ENCODE measurements around the gene ALKBH7.
"Not testable (repeated sequence)": the region's sequence is repeated elsewhere in the genome, so short reads cannot be mapped to it uniquely, and the experiment has no call there.

ALKBH7 gene

GRCh38 chr19:6400062-6400944, 27.7 kb downstream of the ALKBH7 start:
- not testable (repeated sequence) for DNase-seq (ENCODE audit: low read depth)

DNA sequence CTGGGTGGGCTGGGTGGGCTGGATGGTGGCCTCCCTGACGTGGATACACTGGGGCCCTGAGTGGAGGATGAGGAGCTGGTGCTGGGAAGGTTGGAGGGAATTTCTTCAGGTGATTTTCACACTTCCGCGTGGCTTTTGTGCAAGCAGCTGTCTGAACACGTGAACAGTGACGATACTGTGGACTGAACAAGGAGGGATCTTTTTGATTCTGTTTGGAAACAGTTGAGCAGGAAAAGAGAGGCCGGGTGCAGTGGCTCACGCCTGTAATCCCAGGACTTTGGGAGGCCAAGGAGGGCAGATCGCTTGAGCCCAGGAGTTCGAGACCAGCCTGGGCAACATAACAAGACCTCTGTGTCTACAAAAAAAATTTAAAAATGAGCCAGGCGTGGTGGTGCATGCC, 29.5 kb downstream of the ALKBH7 start:
- DNase-seq (ENCODE audit: low read depth): no peak

GRCh38 chr19:6402837-6403608, 30.4 kb downstream of the ALKBH7 start:
- no peak for DNase-seq (ENCODE audit: low read depth)

DNA sequence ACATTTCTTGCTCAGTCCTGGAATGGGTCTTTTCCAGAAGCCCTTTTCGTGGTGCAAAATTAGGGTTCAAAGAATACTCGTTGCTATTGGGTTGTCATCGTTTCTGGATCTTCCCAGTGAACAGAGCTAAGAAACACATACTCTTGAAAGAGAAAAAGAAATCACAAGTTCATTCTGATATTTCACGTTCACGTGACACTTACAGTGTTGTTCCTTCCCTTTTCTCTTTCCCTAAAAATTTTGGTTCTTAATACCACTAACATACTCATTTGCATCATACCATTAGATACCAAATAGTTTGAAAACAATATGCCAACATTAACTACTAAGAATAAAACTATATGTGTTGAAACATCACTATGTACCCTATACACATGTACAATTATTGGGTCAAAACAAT, 33.8 kb downstream of the ALKBH7 start:
- no peak for DNase-seq (ENCODE audit: low read depth)

GRCh38 chr19:6409346-6409745, 36.8 kb downstream of the ALKBH7 start:
- DNase-seq (ENCODE audit: low read depth): no peak

GRCh38 chr19:6412061-6412446, 39.5 kb downstream of the ALKBH7 start:
- no peak for DNase-seq (ENCODE audit: low read depth)

DNA sequence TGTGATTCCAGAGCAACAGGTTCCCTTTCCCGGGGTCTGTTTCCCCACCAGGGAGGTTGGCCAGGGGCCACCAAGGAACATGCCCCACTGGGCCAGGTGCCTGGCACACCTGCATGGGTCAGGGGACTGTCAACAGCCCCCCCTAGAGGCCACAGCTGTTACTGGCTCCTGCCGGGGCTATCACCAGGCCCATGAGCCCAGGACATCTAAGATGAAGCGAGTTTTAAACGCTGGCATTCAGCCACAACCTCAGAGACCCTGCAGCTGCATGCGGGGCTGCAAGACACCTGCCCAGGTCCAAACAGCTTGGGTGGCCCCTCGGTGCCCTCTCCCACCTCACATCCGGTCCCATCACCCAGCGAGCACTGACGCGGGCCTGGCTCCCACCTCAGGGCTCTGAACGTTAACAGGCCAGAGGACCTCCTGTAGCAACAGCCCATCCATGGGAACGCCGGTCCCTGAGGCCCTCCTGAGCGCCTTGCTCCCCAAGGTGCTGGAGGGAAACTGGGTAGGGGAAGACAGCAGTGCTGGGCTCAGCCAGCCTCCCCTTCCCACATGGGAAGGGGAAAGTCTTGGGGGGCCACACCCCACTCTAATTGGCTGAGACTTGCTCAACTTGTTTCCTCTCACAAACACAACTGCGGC, 40.0 kb downstream of the ALKBH7 start:
- DNase-seq (ENCODE audit: low read depth): no peak

DNA sequence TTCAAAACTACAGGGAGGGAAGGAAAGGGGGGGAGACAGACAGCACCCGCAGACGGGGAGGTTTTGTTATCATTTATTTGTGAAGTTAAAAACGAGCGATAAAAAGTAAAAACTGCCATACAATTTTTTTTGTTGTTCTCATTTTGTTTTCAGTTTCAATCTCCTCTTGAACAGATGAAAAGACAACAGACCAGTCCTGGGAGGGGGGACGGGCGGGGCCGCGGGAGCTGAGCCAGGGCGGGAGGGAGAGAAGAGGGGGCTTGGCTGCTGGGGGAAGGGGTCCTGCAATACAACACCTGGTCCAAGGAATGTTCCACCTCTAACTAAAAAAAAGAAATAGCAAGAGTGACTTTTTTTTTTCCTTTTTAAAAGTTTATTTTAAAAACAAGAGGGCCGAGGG, 40.7 kb downstream of the ALKBH7 start:
- DNase-seq (ENCODE audit: low read depth): no peak

DNA sequence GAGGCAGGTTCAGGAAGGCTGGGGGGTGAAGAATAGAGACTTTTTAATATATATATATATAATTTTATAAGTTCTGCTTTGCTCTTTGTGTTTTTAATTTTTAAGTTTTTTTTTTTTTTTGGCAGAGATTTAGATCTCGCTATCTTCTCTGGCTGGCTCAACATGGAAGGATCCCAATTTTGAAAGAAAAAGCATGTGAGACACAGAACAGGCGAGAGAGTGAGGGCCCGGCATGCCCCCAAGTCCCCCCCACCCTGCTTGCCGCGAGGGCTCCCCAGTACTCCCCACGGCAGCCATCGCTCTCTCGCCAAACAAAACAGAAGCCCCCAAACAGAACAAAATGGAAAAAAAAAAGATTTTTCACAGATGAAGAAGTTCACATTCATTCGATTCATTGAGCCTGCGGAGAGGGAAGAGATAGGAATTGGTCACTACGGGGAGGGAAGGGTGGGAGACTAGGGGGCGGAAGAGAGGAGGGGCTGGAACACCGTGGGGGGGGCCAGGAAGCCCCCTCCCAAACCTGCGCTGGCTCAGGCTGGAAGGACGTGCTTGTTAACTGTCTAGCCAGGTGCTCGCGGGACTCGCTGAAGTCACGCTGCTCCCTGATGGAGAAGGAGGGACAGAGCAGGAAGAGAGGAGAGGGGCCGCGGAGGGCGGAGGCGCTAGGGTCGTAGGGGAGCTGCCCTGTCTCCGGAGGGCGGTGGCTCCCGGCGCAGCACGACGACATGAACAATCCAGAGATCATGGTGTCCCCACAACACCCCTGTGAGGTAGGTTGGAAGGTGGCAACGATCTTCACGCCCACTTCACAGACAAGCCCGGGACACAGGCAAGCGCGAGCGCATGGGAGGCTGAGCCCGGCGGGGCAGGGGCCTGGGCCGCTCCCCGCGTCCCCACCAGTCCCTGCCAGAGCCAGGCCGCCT, 41.4 kb downstream of the ALKBH7 start:
- DNase-seq (ENCODE audit: low read depth): no peak

DNA sequence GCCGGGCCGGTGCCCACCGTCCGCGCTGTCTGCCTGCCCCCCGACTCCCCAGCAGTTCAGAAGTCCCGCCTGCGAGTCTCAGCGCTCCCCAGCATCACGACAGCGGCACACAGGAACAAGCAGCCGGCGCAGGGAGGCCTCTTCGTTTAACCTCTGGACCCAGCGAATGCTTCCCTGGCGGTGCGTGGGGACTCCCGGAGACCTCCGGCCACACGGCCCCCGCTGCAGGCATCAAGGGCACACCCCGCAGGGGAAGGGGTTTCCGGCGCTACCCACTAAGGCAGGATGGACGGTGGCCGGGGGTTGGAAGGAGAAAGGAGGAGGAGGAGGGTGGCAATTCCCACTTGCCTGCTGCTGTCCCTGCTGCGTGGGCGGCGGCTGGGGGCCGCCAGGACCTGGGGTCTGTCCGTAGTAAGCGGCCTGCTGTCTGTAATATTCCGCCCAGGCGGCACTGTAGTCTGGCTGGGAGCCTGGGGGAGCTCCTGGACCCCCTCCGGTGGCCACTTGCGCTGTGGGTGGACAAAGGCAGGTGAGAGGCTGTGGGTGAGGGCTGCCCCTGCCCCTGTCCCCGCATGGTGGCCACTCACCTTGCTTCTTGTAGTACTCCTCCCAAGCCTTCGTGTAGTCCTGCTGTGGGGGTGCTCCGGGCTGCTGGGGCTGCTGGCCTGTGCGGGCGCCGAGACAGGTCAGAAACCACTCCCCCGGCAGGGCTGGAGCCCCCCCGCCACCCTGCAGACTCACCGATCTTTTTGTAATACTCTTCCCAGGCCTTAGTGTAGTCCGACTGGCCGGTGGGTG, 42.4 kb downstream of the ALKBH7 start:
- DNase-seq (ENCODE audit: low read depth): no peak

GRCh38 chr19:6415591-6416190, 43.1 kb downstream of the ALKBH7 start:
- no peak for DNase-seq (ENCODE audit: low read depth)

DNA sequence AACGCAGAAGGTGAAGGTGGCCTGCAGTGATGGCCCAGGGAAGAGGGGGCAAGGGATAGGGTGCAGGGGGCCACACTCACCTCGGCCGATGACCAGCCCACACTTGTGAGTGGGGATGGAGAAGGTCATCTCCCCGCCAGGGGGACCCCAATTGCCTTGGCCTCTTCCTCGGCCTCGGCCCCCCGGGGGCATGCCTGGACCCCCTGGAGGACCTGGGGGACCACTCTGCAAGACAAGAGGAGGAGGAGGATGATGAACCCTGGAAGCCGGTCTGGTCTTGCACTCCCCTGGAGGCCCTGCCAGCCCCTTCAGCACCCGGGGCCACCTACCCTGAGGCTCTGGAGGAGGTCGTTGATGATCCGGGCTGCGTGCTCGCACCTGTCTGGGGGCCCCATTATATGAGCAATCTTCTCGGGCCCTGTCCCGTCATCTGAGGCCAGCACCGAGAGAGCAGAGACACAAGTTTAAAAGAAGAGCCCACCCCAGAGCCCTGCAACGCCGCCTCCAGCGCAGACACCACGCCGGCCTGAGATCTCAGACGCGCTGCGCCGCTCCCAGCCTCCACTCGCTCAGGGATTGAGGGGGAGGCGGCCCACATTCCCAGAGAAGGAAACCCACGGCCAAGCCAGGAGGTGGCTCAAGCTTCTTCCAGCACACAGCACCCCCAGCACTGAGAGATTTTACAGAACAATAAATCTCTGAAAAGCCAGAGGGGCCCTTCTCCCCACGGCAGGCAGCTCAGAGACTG, 44.2 kb downstream of the ALKBH7 start:
- DNase-seq (ENCODE audit: low read depth): no peak

- DNase-seq (ENCODE audit: low read depth): no peak
These were observed 45.3 kb downstream of the ALKBH7 start for GRCh38 chr19:6417713-6418561.

DNA sequence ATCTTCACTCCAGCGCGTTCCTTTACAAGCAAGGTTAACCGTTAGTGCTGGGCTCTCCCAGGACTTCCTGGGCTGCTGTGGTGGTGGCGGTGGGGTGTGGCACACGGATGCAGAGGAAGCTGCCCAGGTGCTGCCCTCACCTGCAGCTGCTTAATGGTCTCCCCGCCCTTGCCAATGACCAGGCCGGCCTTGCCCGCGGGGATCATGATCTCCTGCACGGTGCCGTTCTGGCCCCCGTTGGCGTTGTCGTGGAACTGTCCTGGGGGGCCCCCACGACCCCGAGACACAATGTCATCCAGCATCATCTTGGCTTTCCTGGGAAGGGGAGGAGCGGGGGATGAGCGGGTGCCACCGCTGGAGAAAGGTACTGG, 46.0 kb downstream of the ALKBH7 start:
- DNase-seq (ENCODE audit: low read depth): no peak

GRCh38 chr19:6421075-6422014, 48.8 kb downstream of the ALKBH7 start:
- DNase-seq (ENCODE audit: low read depth): no peak

DNA sequence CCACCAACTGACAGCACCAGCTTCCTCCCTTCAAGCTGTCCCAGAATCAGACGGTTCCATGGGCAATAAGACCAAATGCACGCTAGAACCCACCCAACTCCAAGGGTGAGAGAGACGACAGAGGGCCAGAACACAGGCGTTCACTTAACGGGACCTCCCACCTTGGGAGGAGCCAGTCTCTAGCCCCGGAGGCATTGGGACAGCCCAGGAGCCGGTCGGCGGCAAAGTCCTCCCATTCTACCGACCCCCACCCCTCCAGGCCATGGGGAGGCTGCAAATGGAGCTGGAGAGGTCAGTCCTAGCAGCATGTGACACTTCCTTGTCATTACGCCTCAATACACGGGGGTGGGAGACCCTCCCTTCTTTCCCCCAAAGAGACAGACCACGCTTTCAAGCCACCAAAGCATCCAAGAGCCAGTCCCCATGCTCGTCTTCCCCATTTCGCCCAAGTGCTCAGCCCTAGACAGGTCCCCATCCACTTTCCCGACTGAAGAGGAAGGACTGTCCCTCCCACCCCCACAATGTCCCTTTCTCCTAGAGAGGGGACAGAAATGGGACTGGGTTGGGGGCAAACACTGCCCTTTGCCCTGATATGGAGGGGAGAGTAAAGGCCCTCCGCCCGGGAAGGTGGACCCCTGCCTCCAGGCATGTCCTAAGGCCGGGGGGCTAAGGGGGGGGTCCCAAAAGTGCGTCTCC, 51.1 kb downstream of the ALKBH7 start:
- no peak for DNase-seq (ENCODE audit: low read depth)
